ENCODE measurements around the gene HRH2.

DNA sequence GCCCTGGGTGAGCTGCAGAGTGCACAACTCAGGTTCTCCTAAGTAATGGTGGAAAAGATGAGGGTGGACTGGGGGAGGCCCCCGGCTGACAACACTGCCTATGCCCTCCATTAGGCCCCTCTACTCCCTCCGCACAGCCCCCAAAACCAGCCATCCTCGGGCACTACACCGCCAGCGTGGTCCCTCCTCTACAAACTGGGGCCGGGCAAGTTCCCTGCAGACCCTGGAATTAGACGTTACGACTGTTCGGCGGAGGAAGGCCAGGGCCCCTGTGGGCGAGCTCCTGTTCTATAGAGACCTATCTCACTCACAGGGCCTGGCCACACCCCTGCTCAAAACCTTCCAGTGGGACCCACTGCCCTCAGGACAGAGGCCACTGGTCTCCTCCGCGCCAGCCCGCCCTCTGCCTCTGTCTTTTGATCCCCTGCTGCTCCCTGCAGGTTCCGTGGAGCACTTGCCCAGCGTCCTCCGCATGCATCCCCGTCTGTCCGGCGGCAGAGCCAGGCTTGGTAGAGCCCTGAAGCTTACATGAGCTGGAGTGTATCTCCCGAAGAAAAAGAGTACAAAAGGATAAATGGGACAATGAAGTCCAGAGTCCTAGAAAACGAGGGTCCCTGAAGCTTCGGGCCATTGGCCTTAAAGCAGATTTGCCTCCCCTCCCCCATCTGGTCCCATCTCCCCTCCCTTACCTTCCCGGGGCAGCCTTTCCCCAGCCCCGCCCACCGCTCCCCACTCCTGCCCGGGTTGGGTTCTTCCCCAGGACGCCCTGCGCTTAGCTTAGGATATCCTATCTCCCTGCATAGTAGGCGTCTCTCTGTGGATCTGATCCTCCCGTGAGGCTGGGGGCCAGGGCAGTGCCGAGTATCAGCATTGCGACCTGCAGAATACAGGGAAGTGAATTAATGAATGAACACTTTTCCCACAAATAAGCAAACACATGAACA is 71.3 kb downstream of the HRH2 start:
- TF ChIP-seq, protein P1, sequence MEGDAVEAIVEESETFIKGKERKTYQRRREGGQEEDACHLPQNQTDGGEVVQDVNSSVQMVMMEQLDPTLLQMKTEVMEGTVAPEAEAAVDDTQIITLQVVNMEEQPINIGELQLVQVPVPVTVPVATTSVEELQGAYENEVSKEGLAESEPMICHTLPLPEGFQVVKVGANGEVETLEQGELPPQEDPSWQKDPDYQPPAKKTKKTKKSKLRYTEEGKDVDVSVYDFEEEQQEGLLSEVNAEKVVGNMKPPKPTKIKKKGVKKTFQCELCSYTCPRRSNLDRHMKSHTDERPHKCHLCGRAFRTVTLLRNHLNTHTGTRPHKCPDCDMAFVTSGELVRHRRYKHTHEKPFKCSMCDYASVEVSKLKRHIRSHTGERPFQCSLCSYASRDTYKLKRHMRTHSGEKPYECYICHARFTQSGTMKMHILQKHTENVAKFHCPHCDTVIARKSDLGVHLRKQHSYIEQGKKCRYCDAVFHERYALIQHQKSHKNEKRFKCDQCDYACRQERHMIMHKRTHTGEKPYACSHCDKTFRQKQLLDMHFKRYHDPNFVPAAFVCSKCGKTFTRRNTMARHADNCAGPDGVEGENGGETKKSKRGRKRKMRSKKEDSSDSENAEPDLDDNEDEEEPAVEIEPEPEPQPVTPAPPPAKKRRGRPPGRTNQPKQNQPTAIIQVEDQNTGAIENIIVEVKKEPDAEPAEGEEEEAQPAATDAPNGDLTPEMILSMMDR (IDR thresholded peaks at IDR 0.05) = no peak
- TF ChIP-seq POLR2A (IDR thresholded peaks at IDR 0.05) = no peak
